ENCODE measurements around the gene BACH2. TPM values are rescaled to one million over a fixed set of nuclear protein-coding genes. Genes with fewer than 3 reads are reported as not detected.

The BACH2 gene
- polyA plus RNA-seq, 1 donor from 2014 or later: 45.5 TPM

DNA sequence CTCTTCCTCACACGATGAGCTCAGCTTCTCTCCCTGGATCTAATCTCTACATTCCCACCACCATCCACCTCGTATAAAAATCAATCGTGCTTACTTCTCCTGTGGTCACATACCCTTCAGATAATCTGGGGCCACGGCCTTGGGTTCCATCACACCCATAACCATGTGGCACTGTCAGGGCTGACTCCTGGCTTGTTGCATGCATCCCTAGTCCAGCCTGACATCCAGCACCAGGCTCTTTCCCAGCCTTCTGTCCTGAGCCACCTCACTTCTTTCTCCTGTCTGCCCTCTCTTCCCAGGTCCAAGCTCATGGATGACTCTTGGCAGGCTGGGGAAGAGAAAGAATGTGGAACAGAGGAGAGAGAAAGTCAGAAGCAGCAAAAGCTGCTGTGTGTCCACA is 199.8 kb downstream of the BACH2 start:
- no peak overlapping the region for H3K4me3 ChIP-seq (ENCODE audit: low read length)
- H3K9me2 ChIP-seq (ENCODE audit: insufficient read depth, low read length): no peaks in the 10 kb centered on the region
- H3K27me3 ChIP-seq (ENCODE audit: insufficient read depth, low read depth, low read length): no peaks in the 10 kb centered on the region
- TF ChIP-seq POLR2AphosphoS5 (IDR thresholded peaks at IDR 0.05) (no peak), RAD21 (conservative IDR thresholded peaks at IDR 0.05) (no peak), TAF1 (IDR thresholded peaks at IDR 0.05; ENCODE audit: low read depth) (no peak), SMC3 (conservative IDR thresholded peaks at IDR 0.05; ENCODE audit: poor library complexity) (no peak), REST (IDR thresholded peaks at IDR 0.05; ENCODE audit: borderline replicate concordance) (no peak), EP300 (conservative IDR thresholded peaks at IDR 0.05; ENCODE audit: poor library complexity, severe bottlenecking) (no peak), EZH2 (IDR thresholded peaks at IDR 0.05; ENCODE audit: borderline replicate concordance, insufficient read depth, low read length, poor library complexity, severe bottlenecking) (no peak), MXI1 (conservative IDR thresholded peaks at IDR 0.05; ENCODE audit: poor library complexity, severe bottlenecking) (no peak), CTCF (IDR thresholded peaks at IDR 0.05; ENCODE audit: poor library complexity, severe bottlenecking) (no peak)
- no peaks in the 10 kb centered on the region for H3F3A ChIP-seq (ENCODE audit: insufficient read depth, low read length, poor library complexity, severe bottlenecking)
- no peaks in the 10 kb centered on the region for H3K36me3 ChIP-seq (ENCODE audit: insufficient read depth, low read length)
- H3K9me3 ChIP-seq (ENCODE audit: low read length): no peaks in the 10 kb centered on the region
- peaks cover 20% of the 10 kb centered on the region for H3K79me2 ChIP-seq (replicated peaks; ENCODE audit: insufficient read depth, low read length)
- no peak overlapping the region for H2AFZ ChIP-seq (ENCODE audit: low read depth, low read length)
- no peak overlapping the region for H3K27ac ChIP-seq (ENCODE audit: low read length)
- no peak overlapping the region for H3K9ac ChIP-seq (ENCODE audit: low read length)
- no peak overlapping the region for H3K4me2 ChIP-seq (ENCODE audit: low read length)
- H4K20me1 ChIP-seq (ENCODE audit: insufficient read depth): no peaks in the 10 kb centered on the region

DNA sequence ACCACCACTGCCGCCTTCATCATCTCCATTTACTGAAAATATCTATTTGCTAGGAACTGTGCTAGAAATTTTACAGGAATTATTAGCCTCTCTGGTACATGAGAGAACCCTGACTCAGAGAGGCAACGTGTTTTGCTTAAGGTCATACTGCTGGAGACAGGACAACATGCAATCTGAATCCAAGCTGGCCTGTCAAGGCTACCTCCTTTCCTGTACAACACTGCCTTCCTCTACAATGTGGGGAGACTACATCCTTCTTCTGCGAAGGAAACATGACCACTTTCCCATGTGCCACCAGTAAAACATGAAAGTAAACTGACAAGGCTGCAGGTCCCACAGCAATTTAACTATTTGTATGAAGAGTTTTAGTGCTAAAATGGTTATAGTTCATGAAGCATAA is 200.9 kb downstream of the BACH2 start:
- TF ChIP-seq EZH2 (IDR thresholded peaks at IDR 0.05; ENCODE audit: borderline replicate concordance, insufficient read depth, low read length, poor library complexity, severe bottlenecking) (no peak), MXI1 (conservative IDR thresholded peaks at IDR 0.05; ENCODE audit: poor library complexity, severe bottlenecking) (no peak), TAF1 (IDR thresholded peaks at IDR 0.05; ENCODE audit: low read depth) (no peak), REST (IDR thresholded peaks at IDR 0.05; ENCODE audit: borderline replicate concordance) (no peak), POLR2AphosphoS5 (IDR thresholded peaks at IDR 0.05) (no peak), RAD21 (conservative IDR thresholded peaks at IDR 0.05) (no peak)
- H3F3A ChIP-seq (ENCODE audit: insufficient read depth, low read length, poor library complexity, severe bottlenecking): no peaks in the 10 kb centered on the region
- H3K27ac ChIP-seq (ENCODE audit: low read length): no peak overlapping the region
- H3K36me3 ChIP-seq (ENCODE audit: insufficient read depth, low read length): no peaks in the 10 kb centered on the region
- no peaks in the 10 kb centered on the region for H4K20me1 ChIP-seq (ENCODE audit: insufficient read depth)
- H3K27me3 ChIP-seq (ENCODE audit: insufficient read depth, low read depth, low read length): no peaks in the 10 kb centered on the region
- peaks cover 20% of the 10 kb centered on the region for H3K79me2 ChIP-seq (replicated peaks; ENCODE audit: insufficient read depth, low read length)
- no peak overlapping the region for H3K9ac ChIP-seq (ENCODE audit: low read length)
- no peak overlapping the region for H3K4me2 ChIP-seq (ENCODE audit: low read length)
- H3K9me3 ChIP-seq (ENCODE audit: low read length): no peaks in the 10 kb centered on the region
- H2AFZ ChIP-seq (ENCODE audit: low read depth, low read length): no peak overlapping the region
- H3K9me2 ChIP-seq (ENCODE audit: insufficient read depth, low read length): no peaks in the 10 kb centered on the region
- H3K4me3 ChIP-seq (ENCODE audit: low read length): no peak overlapping the region
